Measurements from ENCODE around the gene CSRP1.

CSRP1 gene

DNA sequence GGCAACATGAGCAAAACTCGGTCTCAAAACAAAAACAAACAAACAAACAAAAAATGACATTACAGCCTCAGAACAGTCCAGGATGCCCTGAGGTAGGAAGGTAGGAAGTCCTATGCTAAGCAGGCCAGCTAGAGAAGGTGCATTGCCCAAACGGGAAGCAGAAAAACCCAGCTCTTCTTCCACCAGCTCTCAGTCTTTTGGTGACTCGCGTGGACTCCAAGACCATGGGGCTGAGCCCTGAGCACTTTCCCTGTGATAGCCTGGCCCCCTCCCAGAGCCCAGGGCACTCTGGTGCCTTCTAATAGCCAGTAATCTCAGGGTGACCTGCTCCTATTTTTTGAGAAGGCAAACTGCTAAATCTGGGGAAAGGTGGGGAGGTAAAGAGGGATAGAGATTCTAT lies 54.1 kb downstream of the CSRP1 start:
- DNase-seq: no peak
- H3K4me1 ChIP-seq: peaks cover 3% of the 10 kb centered on the region; the same call in 1 of the 2 replicates

DNA sequence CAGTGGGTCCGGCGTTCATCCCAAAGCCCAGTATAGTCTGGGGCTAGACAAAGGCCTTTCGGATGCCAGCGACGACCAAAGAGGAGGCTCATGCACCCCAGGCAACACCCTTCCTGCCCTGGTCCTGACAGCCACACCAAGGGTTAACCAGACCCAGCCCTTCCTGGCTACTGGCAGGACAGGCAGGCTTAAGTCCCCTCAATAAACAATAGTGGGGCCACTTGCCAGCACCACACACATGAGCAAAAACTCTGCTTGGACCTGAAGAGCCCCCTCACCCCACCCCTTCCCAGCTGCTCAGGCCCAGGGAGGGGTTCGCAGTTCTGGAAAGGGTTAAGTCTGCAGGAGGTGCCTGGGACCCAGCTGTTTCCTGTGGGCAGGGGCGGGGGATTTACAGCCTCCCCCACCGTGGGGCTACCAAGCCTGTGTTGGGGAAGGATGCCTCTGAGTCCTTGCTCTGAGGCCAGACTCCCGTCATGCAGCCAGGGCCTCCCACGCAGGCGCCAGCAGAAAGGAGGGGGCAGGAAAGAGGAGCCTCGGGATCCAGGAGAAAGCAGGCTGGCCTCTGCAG lies 56.1 kb downstream of the CSRP1 start:
- peak; percentile 66 for DNase-seq
- Histone ChIP-seq H3K4me3 (ENCODE audit: low read depth, low read length) (no peak overlapping the region), H3K27me3 (no peaks in the 10 kb centered on the region), H3K9me3 (no peaks in the 10 kb centered on the region), H3K36me3 (no peaks in the 10 kb centered on the region), H3K4me1 (peaks cover 3% of the 10 kb centered on the region; the same call in 1 of the 2 replicates)
- TF ChIP-seq, protein P1, sequence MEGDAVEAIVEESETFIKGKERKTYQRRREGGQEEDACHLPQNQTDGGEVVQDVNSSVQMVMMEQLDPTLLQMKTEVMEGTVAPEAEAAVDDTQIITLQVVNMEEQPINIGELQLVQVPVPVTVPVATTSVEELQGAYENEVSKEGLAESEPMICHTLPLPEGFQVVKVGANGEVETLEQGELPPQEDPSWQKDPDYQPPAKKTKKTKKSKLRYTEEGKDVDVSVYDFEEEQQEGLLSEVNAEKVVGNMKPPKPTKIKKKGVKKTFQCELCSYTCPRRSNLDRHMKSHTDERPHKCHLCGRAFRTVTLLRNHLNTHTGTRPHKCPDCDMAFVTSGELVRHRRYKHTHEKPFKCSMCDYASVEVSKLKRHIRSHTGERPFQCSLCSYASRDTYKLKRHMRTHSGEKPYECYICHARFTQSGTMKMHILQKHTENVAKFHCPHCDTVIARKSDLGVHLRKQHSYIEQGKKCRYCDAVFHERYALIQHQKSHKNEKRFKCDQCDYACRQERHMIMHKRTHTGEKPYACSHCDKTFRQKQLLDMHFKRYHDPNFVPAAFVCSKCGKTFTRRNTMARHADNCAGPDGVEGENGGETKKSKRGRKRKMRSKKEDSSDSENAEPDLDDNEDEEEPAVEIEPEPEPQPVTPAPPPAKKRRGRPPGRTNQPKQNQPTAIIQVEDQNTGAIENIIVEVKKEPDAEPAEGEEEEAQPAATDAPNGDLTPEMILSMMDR (IDR thresholded peaks at IDR 0.05; ENCODE audit: low read depth, low read length): no peak

More for the DNA sequence above, 54.1 kb downstream of the CSRP1 start:
- no peaks in the 10 kb centered on the region for H3K36me3 ChIP-seq
- TF ChIP-seq, protein P1 (IDR thresholded peaks at IDR 0.05; ENCODE audit: low read depth, low read length): no peak
- H3K27me3 ChIP-seq: no peaks in the 10 kb centered on the region
- no peaks in the 10 kb centered on the region for H3K9me3 ChIP-seq
- H3K4me3 ChIP-seq (ENCODE audit: low read depth, low read length): no peak overlapping the region

DNA sequence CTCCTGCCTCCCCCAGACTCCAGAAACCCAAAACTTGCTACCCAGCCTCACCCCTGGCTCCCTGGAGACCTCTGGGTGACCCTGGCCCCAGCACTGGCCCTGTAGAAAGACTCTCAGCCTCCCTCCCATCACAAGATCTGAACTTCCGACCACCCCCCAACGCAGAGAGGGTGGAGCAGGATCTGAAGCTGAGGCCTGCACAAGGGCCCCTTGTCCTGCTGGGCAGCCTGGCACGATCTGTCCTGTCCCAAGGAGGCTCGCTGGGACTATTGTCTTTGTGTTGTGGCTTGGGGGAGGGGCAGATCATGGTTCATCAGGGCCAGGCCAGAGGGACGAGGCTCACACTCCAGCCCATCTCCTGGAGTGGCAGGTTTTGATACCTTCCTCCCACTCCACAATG lies 57.9 kb downstream of the CSRP1 start:
- TF ChIP-seq, protein P1 (IDR thresholded peaks at IDR 0.05; ENCODE audit: low read depth, low read length): no peak
- Histone ChIP-seq H3K27me3 (no peaks in the 10 kb centered on the region), H3K4me3 (ENCODE audit: low read depth, low read length) (no peak overlapping the region), H3K4me1 (peaks cover 3% of the 10 kb centered on the region; the same call in 1 of the 2 replicates), H3K36me3 (no peaks in the 10 kb centered on the region), H3K9me3 (no peaks in the 10 kb centered on the region)
- no peak for DNase-seq

DNA sequence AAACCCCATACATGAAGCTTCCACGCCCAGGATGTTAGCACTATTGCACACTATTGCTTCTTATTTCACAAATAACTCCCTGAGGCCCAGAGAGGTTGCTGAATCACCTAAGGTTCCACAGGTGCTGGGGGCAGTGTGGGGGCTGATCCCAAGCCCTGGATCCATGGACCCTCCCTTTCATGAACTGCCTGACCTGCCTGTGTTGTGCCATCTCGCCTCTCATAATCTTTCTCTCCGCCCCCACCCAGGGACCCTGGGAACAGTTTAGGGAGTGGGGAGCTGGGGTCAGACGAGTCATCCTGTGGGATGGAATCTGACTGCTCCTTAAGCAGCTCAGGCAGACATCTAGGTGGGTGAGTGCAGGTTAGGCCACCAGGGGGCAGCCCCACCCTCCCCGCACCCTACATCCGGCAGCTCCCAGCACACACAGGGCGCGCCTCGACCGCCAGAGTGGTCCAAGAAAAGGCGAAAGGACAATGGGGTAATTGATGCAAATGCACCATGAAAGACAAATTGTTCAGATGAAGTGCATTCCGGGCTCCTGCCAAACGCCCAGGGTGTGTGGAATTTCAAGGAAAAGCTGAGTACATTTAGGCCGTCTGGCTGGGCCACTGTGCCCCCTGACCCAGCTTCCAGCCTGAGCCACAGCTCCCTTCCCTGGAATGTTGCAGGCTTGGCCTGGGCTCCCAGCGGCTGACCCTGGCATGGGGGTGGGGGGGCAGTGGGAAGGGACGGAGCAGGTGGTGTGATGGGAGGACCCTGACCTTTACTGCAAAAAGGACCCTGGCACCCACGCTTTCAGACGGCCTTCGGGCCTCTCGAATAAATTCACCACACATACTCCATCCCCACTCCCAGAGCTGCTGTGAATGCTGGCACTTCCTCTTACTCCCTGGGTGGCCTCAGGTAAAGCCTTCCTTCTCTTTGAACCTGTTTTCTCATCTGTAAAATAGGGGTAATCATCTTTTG lies 58.7 kb downstream of the CSRP1 start:
- no peaks in the 10 kb centered on the region for H3K9me3 ChIP-seq
- H3K27me3 ChIP-seq: no peaks in the 10 kb centered on the region
- no peaks in the 10 kb centered on the region for H3K36me3 ChIP-seq
- no peak overlapping the region for H3K4me3 ChIP-seq (ENCODE audit: low read depth, low read length)
- H3K4me1 ChIP-seq: peaks cover 3% of the 10 kb centered on the region; the same call in 1 of the 2 replicates
- TF ChIP-seq, protein P1 (IDR thresholded peaks at IDR 0.05; ENCODE audit: low read depth, low read length): peak; percentile 80
- DNase-seq: peak; percentile 65

DNA sequence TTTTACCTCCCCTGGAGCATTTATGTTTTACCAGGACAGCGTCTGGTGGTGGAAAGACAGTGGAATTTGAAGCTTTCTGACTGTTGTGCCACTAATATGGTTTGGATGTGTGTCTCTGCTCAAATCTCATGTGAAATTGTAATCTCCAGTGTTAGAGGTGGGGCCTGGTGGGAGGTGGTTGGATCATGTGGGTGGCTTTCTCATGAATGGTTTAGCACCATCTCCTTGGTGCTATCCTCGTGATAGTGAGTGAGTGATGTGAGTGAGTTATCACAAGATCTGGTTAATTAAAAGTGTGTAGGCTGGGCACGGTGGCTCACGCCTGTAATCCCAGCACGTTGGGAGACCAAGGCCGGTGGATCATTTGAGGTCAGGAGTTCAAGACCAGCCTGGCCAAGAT lies 61.6 kb downstream of the CSRP1 start:
- H3K36me3 ChIP-seq: no peaks in the 10 kb centered on the region
- no peak overlapping the region for H3K4me3 ChIP-seq (ENCODE audit: low read depth, low read length)
- H3K9me3 ChIP-seq: no peaks in the 10 kb centered on the region
- no peaks in the 10 kb centered on the region for H3K4me1 ChIP-seq
- TF ChIP-seq, protein P1 (IDR thresholded peaks at IDR 0.05; ENCODE audit: low read depth, low read length): no peak
- no peak for DNase-seq
- no peaks in the 10 kb centered on the region for H3K27me3 ChIP-seq

DNA sequence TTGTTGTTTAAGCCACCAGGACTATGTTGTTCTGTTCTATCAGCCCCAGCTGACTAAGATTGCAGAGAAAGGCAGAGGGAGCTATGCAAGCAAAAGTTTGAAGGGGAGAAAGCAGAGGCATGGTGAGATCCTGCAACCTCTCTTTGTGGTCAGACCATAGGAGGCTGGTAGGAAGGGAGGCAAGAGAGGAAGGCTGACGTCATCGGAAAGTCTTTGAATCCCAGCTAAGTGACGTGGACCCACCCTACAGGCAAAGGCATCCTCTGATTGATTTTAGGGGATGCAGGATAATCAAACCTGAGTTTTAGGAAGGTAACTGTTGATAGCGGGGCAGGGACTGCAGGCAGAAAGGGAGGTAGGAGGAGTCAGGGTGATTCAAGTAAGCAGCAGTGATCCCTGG lies 62.1 kb downstream of the CSRP1 start:
- Histone ChIP-seq H3K9me3 (no peaks in the 10 kb centered on the region), H3K27me3 (no peaks in the 10 kb centered on the region), H3K4me3 (ENCODE audit: low read depth, low read length) (no peak overlapping the region), H3K36me3 (no peaks in the 10 kb centered on the region), H3K4me1 (no peaks in the 10 kb centered on the region)
- TF ChIP-seq, protein P1 (IDR thresholded peaks at IDR 0.05; ENCODE audit: low read depth, low read length): no peak
- DNase-seq: no peak
